GM23248 (cell line): ENCODE results near the gene GRK3.

Experiments used
- EZH2 ChIP-seq: fragments of 200-600 bp; sonication (generic); IDR thresholded peaks from 2 replicates; pipeline ENCODE4 v1.6.1; 2018; ENCODE audit warnings: antibody characterized with exemption, mild to moderate bottlenecking; ENCODE audit not compliant: insufficient read depth, poor library complexity, severe bottlenecking
- EZH2phosphoT487 ChIP-seq: fragments of 200-600 bp; sonication (generic); IDR thresholded peaks from 2 replicates; pipeline ENCODE4 v1.6.1; 2018; ENCODE audit warnings: antibody characterized with exemption, moderate library complexity, mild to moderate bottlenecking, low read depth; ENCODE audit not compliant: insufficient read depth

DNA sequence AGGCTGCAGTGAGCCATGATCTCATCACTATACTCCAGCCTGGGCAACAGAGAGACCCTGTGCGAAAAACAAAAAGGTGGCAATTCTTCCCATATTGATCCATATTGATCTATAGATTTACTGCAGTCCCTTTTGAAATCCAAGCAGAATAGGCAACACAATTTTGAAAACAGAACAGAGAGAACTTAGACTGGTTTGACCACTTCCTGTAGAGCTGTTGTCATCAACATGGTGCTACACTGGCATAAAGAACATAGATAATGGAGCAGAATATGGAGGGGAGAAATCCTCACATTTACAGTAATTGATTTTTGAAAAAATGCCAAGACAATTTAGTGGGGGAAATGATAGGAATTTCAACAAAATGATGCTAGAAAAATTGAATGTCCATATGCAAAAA, 34.1 kb downstream of the GRK3 start:
- TF ChIP-seq EZH2phosphoT487 (no peak), EZH2 (no peak)
